Right kidney (tissue), 1 donor: ENCODE results near the gene MAD2L1BP.

Experiments used
- DNase-seq: peaks from one replicate; pipeline ENCODE4 v3.0.0-alpha.2; 2016

MAD2L1BP gene

GRCh38 chr6:43681303-43681702 lies 45.7 kb downstream of the MAD2L1BP start:
- no peak for DNase-seq

GRCh38 chr6:43682724-43683429 lies 47.2 kb downstream of the MAD2L1BP start:
- DNase-seq: no peak

GRCh38 chr6:43683708-43684455 lies 48.2 kb downstream of the MAD2L1BP start:
- no peak for DNase-seq

- no peak for DNase-seq
These were observed 51.4 kb downstream of the MAD2L1BP start for GRCh38 chr6:43687079-43687436.

- DNase-seq: peak; percentile 78
These were observed 52.1 kb downstream of the MAD2L1BP start, which contains the start of gene MRPS18A for GRCh38 chr6:43687437-43688347. Gene MRPS18A, minus strand, starts transcription at chr6:43687791. Its CDS starts 12 bp downstream, at chr6:43687779.

GRCh38 chr6:43689421-43689820 lies 53.8 kb downstream of the MAD2L1BP start:
- DNase-seq: no peak
